Heart right ventricle (tissue), 16 donors: ENCODE data around the gene GARNL3. TPM values are rescaled to one million over a fixed set of nuclear protein-coding genes. Genes with fewer than 3 reads are reported as not detected.
A peak's percentile ranks its signal among the peaks of the same experiment; 100 is the strongest.

Source experiments
- ATAC-seq, 8 donors: fragments of 200-7000 bp; cut with Tn5 transposase; one replicate each; pipeline ENCODE4 v1.9.1; 2020; ENCODE audit warnings: mild to moderate bottlenecking in 8 of 8, moderate library complexity in 8 of 8, moderate number of reproducible peaks in 1 of 8
- DNase-seq, 2 donors: peaks; one replicate each; pipeline ENCODE4 v3.0.0-alpha.2; 2020
- H3K27ac ChIP-seq, 10 donors: fragments of 200-600 bp; sonication (generic) in 2 of 10; one replicate each; pipeline versions ENCODE4 v1.5.0 to v1.8.0; 2020 to 2022; ENCODE audit warnings: mild to moderate bottlenecking in 3 of 10
- H3K27me3 ChIP-seq, 7 donors: fragments of 200-600 bp; one replicate each; pipeline ENCODE4 v1.8.0; 2021 to 2022; ENCODE audit warnings: mild to moderate bottlenecking in 2 of 7
- H3K36me3 ChIP-seq, 9 donors: fragments of 200-600 bp; sonication (generic) in 1 of 9; one replicate each; pipeline versions ENCODE4 v1.5.0 to v1.8.0; 2020 to 2022; ENCODE audit warnings: mild to moderate bottlenecking in 2 of 9
- H3K4me1 ChIP-seq, 9 donors: fragments of 200-600 bp; sonication (generic) in 1 of 9; one replicate each; pipeline versions ENCODE4 v1.5.0 to v1.8.0; 2020 to 2022; ENCODE audit warnings: mild to moderate bottlenecking in 4 of 9
- H3K4me3 ChIP-seq, 10 donors: fragments of 200-600 bp; sonication (generic) in 2 of 10; one replicate each; pipeline versions ENCODE4 v1.5.0 to v1.8.0; 2020 to 2022; ENCODE audit warnings: mild to moderate bottlenecking in 7 of 10, moderate library complexity in 2 of 10
- H3K9me3 ChIP-seq, 11 donors: fragments of 200-600 bp in 10 of 11; sonication (generic) in 2 of 11; one replicate each; pipeline versions ENCODE4 v1.5.0 to v1.8.0; 2013 to 2022; ENCODE audit warnings: mild to moderate bottlenecking in 2 of 11, control low read depth in 1 of 11, moderate library complexity in 1 of 11
- CTCF ChIP-seq, 9 donors: fragments of 200-600 bp; sonication (generic) in 2 of 9; IDR thresholded peaks; one replicate each; pipeline versions ENCODE4 v1.5.0 to v1.8.0; 2021 to 2022; ENCODE audit warnings: antibody characterized with exemption in 9 of 9, mild to moderate bottlenecking in 5 of 9, moderate library complexity in 1 of 9
- WGBS, 2 donors: extraction: QIAGEN DNeasy Blood & Tissue Kit; methylation state at CpG; one replicate each; pipeline ENCODE4 v1.1.7; 2013; ENCODE audit warnings: inconsistent platforms in 1 of 2; 5-methylcytosine and 5-hydroxymethylcytosine counted together
- intact Hi-C, 10 donors: fragments of 100-400 bp; cut with DNase I; formaldehyde crosslinking; loops; one replicate each; pipeline versions ENCODE4 v1.11.1 to v1.14.2; 2022
- long read RNA-seq, 3 donors: library from polyadenylated mRNA; unstranded; transcript quantifications; one replicate each; pipeline ENCODE4 v2.0.0, GENCODE V29; 2020 to 2021
- polyA plus RNA-seq, 2 donors: library from polyadenylated mRNA; stranded (reverse); fragments of 200-250 nt; gene quantifications; one replicate each; pipeline ENCODE4 v1.2.3, GENCODE V29; 2013
- total RNA-seq, 10 donors: library from RNA; stranded (reverse); fragmentation: NEBNext Ultra II Directional in 3 of 10; extraction: Animal tissue kit (Norgen Biotek cat#: 25700) in 3 of 10; gene quantifications; one replicate each; pipeline versions ENCODE4 v1.2.1 to v1.2.4, GENCODE V29; 2021 to 2023
- donor health status: Arrhythmogenic right ventricular cardiomyopathy.
- donor health status: ischemic (EF 13 %, LVEDD 7.1; RV severe dilation, severe dysfunction).
- donor health status: healthy with polysubstance abuse.
- donor health status: DM: no; HTN: yes; CAD: no.
- donor health status: DM: no; HTN: no; CAD: no.
- donor health status: ischemic (EF 25% LVEDD 6.9; RV normal size, moderate dysfunction).
- donor health status: ischemic (EF 25% LVEDD 5.7; RV mildly dilated, moderate dysfunction).
- donor health status: healthy.
- donor health status: DM: yes; HTN: yes; CAD: no.
- donor health status: Ischemic cardiomyopathy.
- donor health status: ischemic (EF 35%, LVEDD 5.7; RV mildly dilated, moderate dysfunction).
- donor health status: nonischemic (EF 11% LVEDD 7.7; RV severe dilation, severe dysfunction).
- donor health status: DM: yes; HTN: yes; CAD: no.
- donor health status: PGD.
- donor health status: ischemic (EF 29% LVEDD 5.4; RV normal size, mild dysfunction).
- donor health status: nonischemic (EF 23%, LVEDD 6.1; RV moderate dilation, normal function).

Gene GARNL3
- total RNA-seq = 10 to 100 TPM in 9 of 10 donors, 1 to 10 TPM in 1; 9.9 to 53.1 (median 31.6) TPM
- 10 to 100 TPM in 1 of 2 donors, 1 to 10 TPM in 1; 3.3 to 17.7 TPM for polyA plus RNA-seq
- long read RNA-seq, donor 1, partial matches to known transcripts = 1 of 13 reads
- long read RNA-seq, donor 1, other reads (novel, unspliced or antisense) = 11 of 13 reads
- long read RNA-seq, donor 2, partial matches to known transcripts = 3 of 26 reads
- long read RNA-seq, donor 2, other reads (novel, unspliced or antisense) = 20 of 26 reads
- long read RNA-seq, donor 3, partial matches to known transcripts = 3 of 16 reads
- long read RNA-seq, donor 3, other reads (novel, unspliced or antisense) = 11 of 16 reads

- no peaks in the 10 kb centered on the region for H3K9me3 ChIP-seq
- peaks cover 0 to 38% (median 12%) of the 10 kb centered on the region in 9 donors for H3K4me1 ChIP-seq
- H3K4me3 ChIP-seq = peak within 1 kb of the TSS in 9 of 10 donors; percentile 15 to 49 (median 34)
- 37 to 50% methylated on average over 8 of the region's 8 CpGs for WGBS, 2 donors
- H3K27me3 ChIP-seq = no peaks in the 10 kb centered on the region
- intact Hi-C loops = no loop called here
- peak within 1 kb of the TSS in 8 of 10 donors; percentile 28 to 80 (median 66) for H3K27ac ChIP-seq
- TF ChIP-seq CTCF (IDR thresholded peaks at IDR 0.05) = no peak
- ATAC-seq = peak in 5 of 8 donors; percentile 40 to 71 (median 59)
- H3K36me3 ChIP-seq = peaks cover 0 to 6% (median 0%) of the 10 kb centered on the region in 9 donors
- no peak for DNase-seq
Observed at GRCh38 chr9:127264462-127265219, at the start of gene GARNL3. Gene GARNL3, plus strand, starts transcription at chr9:127264774. Its CDS starts 104 bp downstream, at chr9:127264878.

- 89 to 92% methylated on average over 14 of the region's 14 CpGs for WGBS, 2 donors
- Histone ChIP-seq H3K27me3 (no peaks in the 10 kb centered on the region), H3K9me3 (no peaks in the 10 kb centered on the region), H3K36me3 (peaks cover 0 to 16% (median 0%) of the 10 kb centered on the region in 9 donors), H3K27ac (no peak overlapping the region), H3K4me3 (no peak overlapping the region), H3K4me1 (peaks cover 0 to 10% (median 0%) of the 10 kb centered on the region in 9 donors)
- intact Hi-C loops = loop anchor here in 5 of 10 donors (5.0 to 10.0 kb wide), 6 partner anchors 129 to 709 kb away; partner anchors contain the start of gene SLC2A8 (in 2 of the 5)
- ATAC-seq (no peak), DNase-seq (no peak)
- TF ChIP-seq CTCF (IDR thresholded peaks at IDR 0.05) = no peak
Observed at GRCh38 chr9:127215268-127216209, 49.0 kb upstream of the GARNL3 start.

- H3K27ac ChIP-seq = no peak overlapping the region
- WGBS, 2 donors = 92 to 98% methylated on average over 7 of the region's 7 CpGs
- TF ChIP-seq CTCF (IDR thresholded peaks at IDR 0.05) = no peak
- no peak for ATAC-seq
- H3K4me3 ChIP-seq = no peak overlapping the region
- intact Hi-C loops = loop anchor here in 5 of 10 donors (5.0 to 10.0 kb wide), 6 partner anchors 128 to 708 kb away; partner anchors contain the start of gene SLC2A8 (in 2 of the 5)
- no peaks in the 10 kb centered on the region for H3K27me3 ChIP-seq
- peaks cover 0 to 16% (median 0%) of the 10 kb centered on the region in 9 donors for H3K36me3 ChIP-seq
- H3K9me3 ChIP-seq = no peaks in the 10 kb centered on the region
- H3K4me1 ChIP-seq = peaks cover 0 to 10% (median 0%) of the 10 kb centered on the region in 9 donors
- no peak for DNase-seq
Observed at GRCh38 chr9:127216210-127216887, 48.2 kb upstream of the GARNL3 start.
